Esophagus squamous epithelium (tissue), 4 donors: ENCODE results near the gene ZNF428.

Experiments
- CTCF ChIP-seq, 6 experiments: fragments of 450-650 bp in 4 of 6; fragments of 200-600 bp in 2 of 6; sonication (generic) in 2 of 6; IDR thresholded peaks; one replicate each; pipeline ENCODE4 v1.5.1; 2016 to 2019; ENCODE audit warnings: antibody characterized with exemption in 6 of 6, mild to moderate bottlenecking in 4 of 6, moderate library complexity in 4 of 6
- POLR2A ChIP-seq, 4 donors: fragments of 450-650 bp; IDR thresholded peaks; one replicate each; pipeline ENCODE4 v1.6.1; 2017; ENCODE audit warnings: antibody characterized with exemption in 4 of 4, mild to moderate bottlenecking in 4 of 4, moderate library complexity in 3 of 4

DNA sequence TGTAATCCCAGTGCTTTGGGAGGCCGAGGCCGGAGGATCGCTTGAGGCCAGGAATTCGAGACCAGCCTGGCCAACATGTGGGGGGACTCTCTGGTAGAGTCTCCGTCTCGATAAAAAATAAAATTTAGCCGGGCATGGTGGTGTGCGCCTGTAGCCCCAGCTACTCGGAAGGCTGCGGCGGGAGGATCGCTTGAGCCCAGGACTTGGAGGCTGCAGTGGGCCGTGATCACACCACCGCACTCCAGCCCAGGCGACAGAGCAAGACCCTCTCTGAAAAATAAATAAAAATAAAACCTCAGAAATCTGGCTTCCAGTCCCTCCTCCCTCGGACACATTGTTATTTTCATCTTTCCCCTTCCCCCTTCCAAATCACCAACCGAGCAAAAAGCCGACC is 23.8 kb downstream of the ZNF428 start:
- TF ChIP-seq CTCF (IDR thresholded peaks at IDR 0.05) (no peak), POLR2A (IDR thresholded peaks at IDR 0.05) (no peak)
